Esophagus muscularis mucosa (tissue), 4 donors: ENCODE results near the gene SDK2. TPM values are rescaled to one million over a fixed set of nuclear protein-coding genes. Genes with fewer than 3 reads are reported as not detected.

Experiments used
- DNase-seq: peaks from one replicate; pipeline ENCODE4 v3.0.0-alpha.2; 2017; ENCODE audit errors: extremely low spot score
- H3K27ac ChIP-seq, 4 donors: fragments of 200-600 bp; sonication (generic); replicated peaks in 1 of 4; 1 replicate in 3 of 4; 2 replicates in 1 of 4; pipeline ENCODE4 v1.5.1; 2016 to 2019; ENCODE audit warnings: mild to moderate bottlenecking in 1 of 4
- H3K27me3 ChIP-seq, 4 donors: fragments of 200-600 bp; sonication (generic); one replicate each; pipeline versions ENCODE4 v1.5.1 to v1.6.0; 2016 to 2019
- H3K36me3 ChIP-seq, 4 donors: fragments of 200-600 bp; sonication (generic); one replicate each; pipeline ENCODE4 v1.5.1; 2016 to 2019
- H3K4me1 ChIP-seq, 4 donors: fragments of 200-600 bp; sonication (generic); one replicate each; pipeline ENCODE4 v1.5.1; 2016 to 2019
- H3K4me3 ChIP-seq, 4 donors: fragments of 200-600 bp; sonication (generic); 1 replicate in 2 of 4; 2 replicates in 2 of 4; pipeline ENCODE4 v1.5.1; 2016 to 2019; ENCODE audit warnings: mild to moderate bottlenecking in 4 of 4, moderate library complexity in 1 of 4
- H3K9me3 ChIP-seq, 4 donors: fragments of 200-600 bp; sonication (generic); 1 replicate in 3 of 4; 2 replicates in 1 of 4; pipeline ENCODE4 v1.5.1; 2016 to 2019
- EP300 ChIP-seq: sonication (generic); formaldehyde crosslinking; IDR thresholded peaks from one replicate; pipeline ENCODE4 v1.6.1; 2017; ENCODE audit warnings: antibody characterized with exemption
- POLR2A ChIP-seq: fragments of 450-650 bp; IDR thresholded peaks from one replicate; pipeline ENCODE4 v1.6.1; 2017; ENCODE audit warnings: antibody characterized with exemption, moderate library complexity, mild to moderate bottlenecking, low read depth
- POLR2AphosphoS5 ChIP-seq, 2 donors: sonication (generic); formaldehyde crosslinking; IDR thresholded peaks; one replicate each; pipeline ENCODE4 v1.6.1; 2017; ENCODE audit warnings: antibody characterized with exemption in 2 of 2
- WGBS: methylation state at CpG from one replicate; pipeline ENCODE4 v1.1.5; 2018; 5-methylcytosine and 5-hydroxymethylcytosine counted together
- intact Hi-C: fragments of 100-400 bp; cut with DNase I; formaldehyde crosslinking; loops from one replicate; pipeline ENCODE4 v1.15.1; 2023
- total RNA-seq, 4 donors: library from RNA; depleted of rRNA; stranded (reverse); fragments of >200 nt; gene quantifications; one replicate each; pipeline versions ENCODE4 v1.1.0 to v1.2.1, GENCODE V29; 2016
- TF ChIP-seq, protein P1 (sequence below), 3 experiments: fragments of 200-600 bp in 2 of 3; fragments of 450-650 bp in 1 of 3; sonication (generic) in 2 of 3; IDR thresholded peaks; one replicate each; pipeline ENCODE4 v1.5.1; 2017 to 2019; ENCODE audit warnings: antibody characterized with exemption in 3 of 3, mild to moderate bottlenecking in 2 of 3, moderate library complexity in 1 of 3

SDK2 gene
- total RNA-seq, 4 donors from 2014 or later = 0.42 to 2.0 (median 1.2) TPM

DNA sequence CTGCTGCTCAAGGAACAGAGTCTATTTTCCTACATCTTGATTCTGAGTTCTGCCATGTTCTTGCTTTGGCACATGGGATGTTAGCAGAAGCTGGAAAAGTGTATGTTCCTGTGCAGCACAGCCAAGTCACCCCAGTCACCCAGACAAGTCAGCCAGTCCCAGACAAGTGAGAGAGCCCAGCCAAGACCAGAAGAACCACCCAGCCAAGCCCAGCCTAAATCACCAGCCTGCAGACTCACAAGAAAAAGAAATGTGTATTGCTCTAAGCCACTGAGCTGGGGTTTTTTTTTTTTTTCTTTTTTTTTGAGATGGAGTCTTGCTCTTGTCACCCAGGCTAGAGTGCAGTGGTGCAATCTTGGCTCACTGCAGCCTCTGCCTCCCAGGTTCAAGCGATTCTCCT, 191.2 kb downstream of the SDK2 start:
- Histone ChIP-seq H3K4me3 (no peak overlapping the region), H3K36me3 (no peaks in the 10 kb centered on the region), H3K9me3 (peaks cover 0 to 10% (median 3%) of the 10 kb centered on the region in 4 donors), H3K27me3 (peaks cover 0 to 16% (median 0%) of the 10 kb centered on the region in 4 donors), H3K4me1 (no peaks in the 10 kb centered on the region), H3K27ac (no peak overlapping the region)
- DNase-seq = no peak
- intact Hi-C loops = no loop called here
- WGBS = 100% methylated on average over 1 of the region's 1 CpG
- TF ChIP-seq EP300 = no peak
- no peak for TF ChIP-seq POLR2AphosphoS5 (IDR thresholded peaks at IDR 0.05)
- TF ChIP-seq, protein P1, sequence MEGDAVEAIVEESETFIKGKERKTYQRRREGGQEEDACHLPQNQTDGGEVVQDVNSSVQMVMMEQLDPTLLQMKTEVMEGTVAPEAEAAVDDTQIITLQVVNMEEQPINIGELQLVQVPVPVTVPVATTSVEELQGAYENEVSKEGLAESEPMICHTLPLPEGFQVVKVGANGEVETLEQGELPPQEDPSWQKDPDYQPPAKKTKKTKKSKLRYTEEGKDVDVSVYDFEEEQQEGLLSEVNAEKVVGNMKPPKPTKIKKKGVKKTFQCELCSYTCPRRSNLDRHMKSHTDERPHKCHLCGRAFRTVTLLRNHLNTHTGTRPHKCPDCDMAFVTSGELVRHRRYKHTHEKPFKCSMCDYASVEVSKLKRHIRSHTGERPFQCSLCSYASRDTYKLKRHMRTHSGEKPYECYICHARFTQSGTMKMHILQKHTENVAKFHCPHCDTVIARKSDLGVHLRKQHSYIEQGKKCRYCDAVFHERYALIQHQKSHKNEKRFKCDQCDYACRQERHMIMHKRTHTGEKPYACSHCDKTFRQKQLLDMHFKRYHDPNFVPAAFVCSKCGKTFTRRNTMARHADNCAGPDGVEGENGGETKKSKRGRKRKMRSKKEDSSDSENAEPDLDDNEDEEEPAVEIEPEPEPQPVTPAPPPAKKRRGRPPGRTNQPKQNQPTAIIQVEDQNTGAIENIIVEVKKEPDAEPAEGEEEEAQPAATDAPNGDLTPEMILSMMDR (IDR thresholded peaks at IDR 0.05) = no peak
- no peak for TF ChIP-seq POLR2A

DNA sequence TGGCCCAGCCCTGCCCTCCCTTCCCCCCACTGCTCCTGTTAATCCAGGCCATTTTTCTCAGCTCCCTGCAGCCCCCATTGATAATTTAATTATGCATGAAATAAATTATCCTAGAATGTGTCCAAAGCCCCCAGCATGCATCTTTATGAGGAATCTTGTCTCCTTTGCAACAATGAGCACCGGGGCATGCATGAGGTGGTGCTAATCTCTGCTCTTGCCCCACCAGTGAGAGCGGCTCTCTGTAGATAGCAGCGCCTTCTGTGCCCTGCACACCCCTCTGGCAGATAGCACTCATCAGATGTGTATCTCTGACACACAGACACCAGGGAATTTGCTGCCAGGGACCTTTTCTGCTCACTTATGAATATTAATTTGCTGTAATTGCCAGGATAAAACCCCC, 192.2 kb downstream of the SDK2 start:
- Histone ChIP-seq H3K27me3 (peaks cover 0 to 16% (median 0%) of the 10 kb centered on the region in 4 donors), H3K4me3 (no peak overlapping the region), H3K9me3 (peaks cover 0 to 10% (median 3%) of the 10 kb centered on the region in 4 donors), H3K27ac (no peak overlapping the region), H3K4me1 (no peaks in the 10 kb centered on the region), H3K36me3 (no peaks in the 10 kb centered on the region)
- WGBS = 94% methylated on average over 3 of the region's 3 CpGs
- DNase-seq = no peak
- TF ChIP-seq, protein P1 (IDR thresholded peaks at IDR 0.05) = no peak
- TF ChIP-seq POLR2A (no peak), EP300 (no peak), POLR2AphosphoS5 (IDR thresholded peaks at IDR 0.05) (no peak)
- intact Hi-C loops = no loop called here

DNA sequence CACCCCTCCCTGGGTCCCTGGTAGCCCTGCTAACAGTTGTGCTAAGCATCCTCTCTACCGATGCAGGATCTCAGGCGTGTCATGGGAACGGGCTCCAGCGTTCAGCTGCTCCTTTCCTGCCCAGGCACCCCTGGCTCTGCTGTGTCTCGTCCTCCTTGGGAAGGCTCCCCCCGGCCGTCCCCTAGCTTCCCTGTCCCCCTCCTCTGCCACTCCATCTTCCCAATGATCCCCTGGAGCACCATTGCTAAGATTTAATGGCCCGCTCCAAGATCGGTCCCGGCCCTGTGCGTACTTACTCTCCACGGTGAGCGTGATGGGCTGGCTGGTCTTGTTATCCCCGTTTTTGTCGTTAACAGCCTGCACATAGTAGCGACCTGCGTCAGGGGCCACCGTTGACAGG, 196.9 kb downstream of the SDK2 start:
- H3K27me3 ChIP-seq = no peaks in the 10 kb centered on the region
- WGBS = 83% methylated on average over 17 of the region's 18 CpGs
- TF ChIP-seq, protein P1 (IDR thresholded peaks at IDR 0.05) = no peak
- no peak for TF ChIP-seq EP300
- no peak for TF ChIP-seq POLR2AphosphoS5 (IDR thresholded peaks at IDR 0.05)
- TF ChIP-seq POLR2A = no peak
- no peaks in the 10 kb centered on the region for H3K9me3 ChIP-seq
- no peaks in the 10 kb centered on the region for H3K4me1 ChIP-seq
- intact Hi-C loops = no loop called here
- no peak for DNase-seq
- no peaks in the 10 kb centered on the region for H3K36me3 ChIP-seq
- no peak overlapping the region for H3K4me3 ChIP-seq
- no peak overlapping the region for H3K27ac ChIP-seq

DNA sequence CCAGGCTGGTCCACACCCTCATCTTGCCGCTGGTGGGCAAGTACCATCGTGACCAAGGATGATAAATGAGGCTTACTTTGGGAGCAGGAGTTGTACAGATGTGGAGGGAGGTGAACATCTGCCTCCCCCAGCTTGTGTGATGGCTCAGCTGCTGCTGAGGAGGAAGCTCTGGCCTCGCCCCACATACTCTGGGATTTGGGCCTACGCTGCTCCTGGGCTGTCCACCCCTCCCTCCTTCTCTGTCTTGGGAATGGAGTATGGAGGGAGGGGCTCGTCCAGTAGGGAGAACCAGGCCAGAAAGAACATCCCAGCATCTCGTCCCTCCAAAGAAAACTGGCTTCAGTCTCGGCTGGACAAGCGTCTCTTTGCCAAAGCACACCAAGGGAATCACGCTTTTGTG, 197.6 kb downstream of the SDK2 start:
- H3K27me3 ChIP-seq = no peaks in the 10 kb centered on the region
- no peaks in the 10 kb centered on the region for H3K36me3 ChIP-seq
- WGBS = 64% methylated on average over 9 of the region's 9 CpGs
- H3K27ac ChIP-seq = no peak overlapping the region
- TF ChIP-seq POLR2A (no peak), POLR2AphosphoS5 (IDR thresholded peaks at IDR 0.05) (no peak), EP300 (no peak)
- TF ChIP-seq, protein P1 (IDR thresholded peaks at IDR 0.05) = no peak
- H3K9me3 ChIP-seq = peaks cover 0 to under 1% (median 0%) of the 10 kb centered on the region in 4 donors
- no peaks in the 10 kb centered on the region for H3K4me1 ChIP-seq
- H3K4me3 ChIP-seq = no peak overlapping the region
- DNase-seq = no peak
- intact Hi-C loops = no loop called here

DNA sequence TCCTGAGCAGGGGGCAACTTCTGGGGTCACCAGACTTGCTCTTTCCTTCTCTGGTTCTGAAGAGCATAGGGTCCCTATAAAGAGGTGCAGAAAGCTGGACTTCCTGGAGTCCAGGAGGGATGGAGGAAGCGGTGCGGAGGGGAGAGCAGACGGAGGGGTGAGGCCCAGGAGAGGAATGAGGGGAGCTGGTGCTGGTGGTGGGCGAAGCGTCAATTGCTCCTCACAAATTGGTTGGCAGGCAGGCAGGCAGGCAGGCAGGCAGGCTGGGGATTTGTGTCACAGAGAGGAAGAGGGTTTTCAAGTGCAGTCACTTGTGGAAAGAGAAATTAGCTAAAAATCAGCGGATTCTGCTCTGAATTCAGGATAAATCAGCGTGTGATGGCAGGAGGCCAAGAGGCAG, 198.8 kb downstream of the SDK2 start:
- Histone ChIP-seq H3K4me3 (no peak overlapping the region), H3K4me1 (no peaks in the 10 kb centered on the region), H3K27me3 (no peaks in the 10 kb centered on the region), H3K36me3 (no peaks in the 10 kb centered on the region), H3K27ac (no peak overlapping the region), H3K9me3 (peaks cover 0 to 6% (median 2%) of the 10 kb centered on the region in 4 donors)
- 92% methylated on average over 7 of the region's 7 CpGs for WGBS
- TF ChIP-seq EP300 = no peak
- no peak for TF ChIP-seq POLR2A
- no peak for TF ChIP-seq POLR2AphosphoS5 (IDR thresholded peaks at IDR 0.05)
- TF ChIP-seq, protein P1 (IDR thresholded peaks at IDR 0.05) = no peak
- intact Hi-C loops = no loop called here
- DNase-seq = no peak
